Fibroblast of lung (primary cell): ENCODE measurements around the gene TASOR2. TPM values are rescaled to one million over a fixed set of nuclear protein-coding genes. Genes with fewer than 3 reads are reported as not detected.
A peak's percentile ranks its signal among the peaks of the same experiment; 100 is the strongest.

Experiments
- DNase-seq, 2 donors: peaks; one replicate each; pipeline versions ENCODE4 v3.0.0 to v3.0.0-alpha.2; 2010; ENCODE audit warnings: low read depth in 2 of 2
- H2AFZ ChIP-seq: 2 replicates; pipeline ENCODE4 v1.5.1; 2012; ENCODE audit warnings: low read length, control low read depth, inconsistent platforms
- H3K27ac ChIP-seq: 2 replicates; pipeline ENCODE4 v1.5.1; 2011; ENCODE audit warnings: low read length, control low read depth; ENCODE audit not compliant: insufficient read depth
- H3K27me3 ChIP-seq: 2 replicates; pipeline ENCODE4 v1.5.1; 2011; ENCODE audit warnings: mild to moderate bottlenecking, low read length; ENCODE audit not compliant: control insufficient read depth, insufficient read depth
- H3K36me3 ChIP-seq: 2 replicates; pipeline ENCODE4 v1.5.1; 2011; ENCODE audit warnings: low read length; ENCODE audit not compliant: control insufficient read depth, insufficient read depth
- H3K4me1 ChIP-seq: 2 replicates; pipeline ENCODE4 v1.5.1; 2011; ENCODE audit warnings: low read length; ENCODE audit not compliant: control insufficient read depth, insufficient read depth; ENCODE audit errors: extremely low read depth
- H3K4me2 ChIP-seq: 2 replicates; pipeline ENCODE4 v1.5.1; 2011; ENCODE audit warnings: low read length, control low read depth; ENCODE audit not compliant: insufficient read depth; ENCODE audit errors: extremely low read depth
- H3K4me3 ChIP-seq, 4 experiments: fragments of 200-600 bp in 1 of 4; sonication (generic) in 1 of 4; replicated peaks in 1 of 4; 2 replicates each; pipeline ENCODE4 v1.5.1; 2011 to 2016; ENCODE audit warnings: low read length in 4 of 4, low read depth in 3 of 4, mild to moderate bottlenecking in 3 of 4, control low read depth in 2 of 4, inconsistent platforms in 1 of 4, mixed read lengths in 1 of 4; ENCODE audit not compliant: insufficient read depth in 1 of 4; ENCODE audit errors: control extremely low read depth in 1 of 4
- H3K79me2 ChIP-seq: 2 replicates; pipeline ENCODE4 v1.5.1; 2012; ENCODE audit warnings: mild to moderate bottlenecking, low read length, inconsistent platforms; ENCODE audit not compliant: control insufficient read depth, insufficient read depth
- H3K9ac ChIP-seq: 2 replicates; pipeline ENCODE4 v1.5.1; 2011; ENCODE audit warnings: mild to moderate bottlenecking, low read length, control low read depth; ENCODE audit not compliant: insufficient read depth
- H3K9me3 ChIP-seq: 2 replicates; pipeline ENCODE4 v1.5.1; 2012; ENCODE audit warnings: low read depth, low read length; ENCODE audit not compliant: control insufficient read depth, insufficient read depth
- H4K20me1 ChIP-seq: 2 replicates; pipeline ENCODE4 v1.5.1; 2011; ENCODE audit warnings: low read length; ENCODE audit not compliant: control insufficient read depth, insufficient read depth; ENCODE audit errors: extremely low read depth
- CTCF ChIP-seq, 2 donors: IDR thresholded peaks in 1 of 2; conservative IDR thresholded peaks in 1 of 2; 1 replicate in 1 of 2; 2 replicates in 1 of 2; pipeline ENCODE4 v1.5.1; 2011 to 2012; ENCODE audit warnings: low read length in 2 of 2, control low read depth in 1 of 2, inconsistent platforms in 1 of 2, low read depth in 1 of 2, mild to moderate bottlenecking in 1 of 2
- EZH2 ChIP-seq: IDR thresholded peaks from 2 replicates; pipeline ENCODE4 v1.5.1; 2012; ENCODE audit warnings: low read length, control low read depth, mild to moderate bottlenecking; ENCODE audit errors: missing control alignments
- polyA plus RNA-seq, 2 donors: library from polyadenylated mRNA; depleted of rRNA in 1 of 2; stranded (reverse) in 1 of 2; unstranded in 1 of 2; fragments of >200 nt; gene quantifications; 2 replicates each; pipeline ENCODE4 v1.2.1, GENCODE V29; 2011 to 2012; ENCODE audit warnings: missing spikeins in 1 of 2
- total RNA-seq: library from RNA; depleted of rRNA; stranded (reverse); fragments of >200 nt; gene quantifications from 2 replicates; pipeline ENCODE4 v1.2.1, GENCODE V29; 2014

Gene TASOR2
- total and polyA plus RNA-seq, 2 donors (not counting 1 experiment from before 2014, with no cell fraction given): 41.1 to 77.9 TPM

GRCh38 chr10:5709865-5710264 lies 25.2 kb downstream of the TASOR2 start:
- Histone ChIP-seq H3K27ac (no peak overlapping the region), H3K4me3 (no peak overlapping the region), H3K9ac (no peak overlapping the region), H2AFZ (no peak overlapping the region), H3K79me2 (peaks cover 14% of the 10 kb centered on the region), H3K4me2 (no peak overlapping the region), H3K27me3 (no peaks in the 10 kb centered on the region), H3K36me3 (no peaks in the 10 kb centered on the region), H4K20me1 (no peaks in the 10 kb centered on the region), H3K9me3 (no peaks in the 10 kb centered on the region), H3K4me1 (peaks cover 4% of the 10 kb centered on the region)
- DNase-seq: no peak
- TF ChIP-seq CTCF (conservative IDR thresholded peaks at IDR 0.05 in 1 of 2, IDR thresholded peaks at IDR 0.05 in 1 of 2; ENCODE audit: low read depth in 1 of 2, low read length in 2 of 2) (no peak), EZH2 (no peak)

- Histone ChIP-seq H3K4me2 (peak overlapping the region; percentile 69), H3K79me2 (peaks cover 10% of the 10 kb centered on the region), H3K27ac (no peak overlapping the region), H3K4me3 (peak overlapping the region in 3 of 4 experiments; percentile 10 to 44 (median 11)), H3K36me3 (no peaks in the 10 kb centered on the region), H3K4me1 (peaks cover 4% of the 10 kb centered on the region), H3K9ac (no peak overlapping the region), H4K20me1 (no peaks in the 10 kb centered on the region), H3K9me3 (no peaks in the 10 kb centered on the region), H3K27me3 (no peaks in the 10 kb centered on the region), H2AFZ (no peak overlapping the region)
- DNase-seq: peak in 1 of 2 donors; percentile 24
- TF ChIP-seq CTCF (conservative IDR thresholded peaks at IDR 0.05 in 1 of 2, IDR thresholded peaks at IDR 0.05 in 1 of 2; ENCODE audit: low read depth in 1 of 2, low read length in 2 of 2): no peak
- no peak for TF ChIP-seq EZH2
Measured at GRCh38 chr10:5710859-5711258, 26.2 kb downstream of the TASOR2 start.

- Histone ChIP-seq H3K9ac (no peak overlapping the region), H3K4me3 (peak overlapping the region in 1 of 4 experiments; percentile 10), H3K27me3 (no peaks in the 10 kb centered on the region), H3K9me3 (no peaks in the 10 kb centered on the region), H4K20me1 (no peaks in the 10 kb centered on the region), H3K4me2 (no peak overlapping the region), H2AFZ (no peak overlapping the region), H3K27ac (no peak overlapping the region), H3K4me1 (peaks cover 4% of the 10 kb centered on the region), H3K36me3 (no peaks in the 10 kb centered on the region), H3K79me2 (peaks cover 10% of the 10 kb centered on the region)
- no peak for TF ChIP-seq EZH2
- no peak for TF ChIP-seq CTCF (conservative IDR thresholded peaks at IDR 0.05 in 1 of 2, IDR thresholded peaks at IDR 0.05 in 1 of 2; ENCODE audit: low read depth in 1 of 2, low read length in 2 of 2)
- DNase-seq: no peak
Measured at GRCh38 chr10:5711642-5712041, 27.0 kb downstream of the TASOR2 start.
